Epithelial cell of prostate (primary cell): ENCODE data around the gene GABPB1.

Experiments used
- DNase-seq: peaks from one replicate; pipeline ENCODE4 v3.0.0-alpha.2; 2011; ENCODE audit warnings: low read depth, low spot score
- H3K27ac ChIP-seq: fragments of 450-650 bp; 2 replicates; pipeline ENCODE4 v1.5.1; 2017; ENCODE audit warnings: mild to moderate bottlenecking

The GABPB1 gene

DNA sequence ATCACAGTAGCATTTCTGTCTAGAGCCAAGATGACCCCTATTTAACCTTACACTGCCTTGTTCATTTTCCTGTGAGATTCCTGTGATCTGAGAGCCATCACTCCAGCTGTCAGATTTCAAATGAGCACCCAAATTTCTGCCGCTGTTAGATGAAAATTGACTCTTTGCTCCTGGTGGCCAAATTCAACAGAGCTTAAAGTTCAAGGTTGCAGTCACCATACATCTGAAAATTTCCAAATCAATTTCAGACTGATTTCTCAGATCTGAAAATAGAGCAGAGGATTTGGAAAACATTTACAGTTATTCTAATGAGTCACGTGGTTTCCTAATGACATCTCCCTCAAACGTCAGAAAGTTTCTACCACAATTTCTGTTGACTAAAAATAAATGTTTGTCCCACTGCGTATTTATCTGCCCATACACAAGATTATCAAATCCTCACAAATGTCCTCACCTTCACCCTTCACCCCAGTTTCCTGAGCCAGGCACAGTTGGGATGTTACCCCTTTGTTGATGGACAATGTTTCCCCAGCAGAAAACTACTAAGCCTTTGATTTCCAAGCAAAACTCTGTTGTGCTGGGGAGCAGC lies 105.9 kb downstream of the GABPB1 start:
- DNase-seq = no peak
- H3K27ac ChIP-seq = no peak overlapping the region

DNA sequence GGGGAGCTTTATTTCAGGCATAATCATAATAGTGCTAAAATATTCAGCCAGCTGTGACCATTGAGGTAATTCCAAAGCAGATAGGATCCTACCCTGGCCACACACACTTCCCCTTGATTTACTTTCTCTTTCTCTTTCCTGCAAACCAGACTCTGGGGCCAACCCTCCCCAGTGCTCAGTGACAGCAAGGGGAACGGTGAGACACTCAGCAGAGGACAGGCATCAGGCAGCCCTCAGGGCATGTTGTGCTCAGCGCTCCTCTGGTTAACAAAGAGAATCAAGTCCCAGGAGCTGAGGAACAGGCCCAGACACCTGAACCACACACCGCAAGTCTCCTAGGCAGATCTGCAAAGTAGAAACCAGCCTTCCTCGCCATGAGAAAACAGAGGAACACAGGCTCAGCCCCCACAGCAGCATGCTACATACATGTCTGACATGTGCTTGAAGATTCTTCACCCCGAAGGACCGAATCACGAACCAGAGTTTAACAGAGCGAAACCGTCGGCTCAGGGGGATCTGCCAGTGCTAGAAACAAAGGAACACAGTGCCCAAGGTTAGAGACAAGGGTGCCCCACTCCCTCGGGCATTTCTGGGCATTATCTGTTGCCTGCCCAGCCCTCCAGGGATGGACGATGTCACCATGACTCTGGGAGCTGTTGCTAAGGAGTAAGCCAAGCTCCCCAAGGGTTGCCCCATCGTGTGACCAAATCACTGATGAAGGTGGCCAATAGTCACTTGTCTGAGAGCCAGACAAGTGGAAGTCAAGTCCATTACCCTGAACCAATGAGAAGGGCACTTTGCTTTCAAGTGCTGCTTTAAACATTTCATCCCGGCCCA lies 107.0 kb downstream of the GABPB1 start:
- DNase-seq = peak; percentile 50
- no peak overlapping the region for H3K27ac ChIP-seq

GRCh38 chr15:50246631-50247030 lies 108.4 kb downstream of the GABPB1 start:
- no peak for DNase-seq

GRCh38 chr15:50244959-50245624 lies 109.9 kb downstream of the GABPB1 start:
- no peak overlapping the region for H3K27ac ChIP-seq
- no peak for DNase-seq

More at GRCh38 chr15:50246631-50247030, 108.4 kb downstream of the GABPB1 start:
- H3K27ac ChIP-seq = no peak overlapping the region

DNA sequence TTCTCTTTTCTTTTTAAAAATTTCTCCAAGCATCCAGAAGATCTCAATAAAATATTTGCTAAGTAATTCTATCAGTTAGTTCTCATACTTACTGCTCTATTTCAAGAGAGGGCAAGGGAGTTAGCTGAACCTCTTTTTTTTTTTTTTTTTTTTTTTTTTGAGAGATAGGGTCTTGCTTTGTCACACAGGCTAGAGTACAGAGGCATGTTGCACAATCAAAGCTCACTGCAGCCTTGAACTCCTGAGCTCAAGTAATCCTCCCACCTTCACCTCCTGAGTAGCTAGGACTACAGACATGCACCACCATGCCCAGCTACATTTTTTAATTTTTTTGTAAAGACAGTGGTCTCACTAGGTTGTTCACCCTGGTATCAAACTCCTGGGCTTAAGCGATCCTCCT lies 110.8 kb downstream of the GABPB1 start:
- DNase-seq = no peak
- no peak overlapping the region for H3K27ac ChIP-seq

- peak; percentile 55 for DNase-seq
- no peak overlapping the region for H3K27ac ChIP-seq
Observed at GRCh38 chr15:50241684-50242450, 113.1 kb downstream of the GABPB1 start.

- DNase-seq = no peak
- H3K27ac ChIP-seq = no peak overlapping the region
Observed at GRCh38 chr15:50238255-50238654, 116.7 kb downstream of the GABPB1 start.

GRCh38 chr15:50236433-50236832 lies 118.6 kb downstream of the GABPB1 start:
- no peak overlapping the region for H3K27ac ChIP-seq
- DNase-seq = no peak

DNA sequence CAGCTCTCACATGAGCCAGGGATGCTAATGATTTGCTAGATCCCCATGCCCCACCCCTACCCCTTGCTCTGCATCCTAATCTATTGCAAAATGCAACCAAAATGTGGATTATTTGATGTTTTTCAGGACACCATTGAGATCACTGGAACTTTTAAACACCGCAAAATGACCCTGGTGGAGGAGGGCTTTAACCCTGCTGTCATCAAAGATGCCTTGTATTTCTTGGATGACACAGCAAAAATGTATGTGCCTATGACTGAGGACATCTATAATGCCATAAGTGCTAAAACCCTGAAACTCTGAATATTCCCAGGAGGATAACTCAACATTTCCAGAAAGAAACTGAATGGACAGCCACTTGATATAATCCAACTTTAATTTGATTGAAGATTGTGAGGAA lies 119.2 kb downstream of the GABPB1 start:
- no peak for DNase-seq
- no peak overlapping the region for H3K27ac ChIP-seq

DNA sequence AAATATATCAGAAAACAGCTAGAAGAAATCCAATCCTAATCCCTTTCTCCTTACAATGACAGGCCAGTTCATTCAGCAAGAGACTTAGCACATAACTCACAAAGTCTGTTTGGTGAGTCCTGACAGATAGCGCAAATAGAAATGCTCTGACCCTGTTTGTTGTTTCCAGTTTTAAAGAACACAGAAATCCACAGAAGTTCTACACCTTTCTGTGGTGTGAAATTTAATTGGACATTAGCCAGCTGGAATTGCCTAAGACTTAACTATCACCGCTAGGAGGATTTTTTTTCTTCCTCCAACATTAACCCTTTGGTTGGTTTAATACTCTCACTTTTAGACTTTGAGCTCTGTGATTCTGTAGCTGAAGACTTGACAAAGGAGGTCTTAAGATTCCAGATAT lies 120.2 kb downstream of the GABPB1 start:
- H3K27ac ChIP-seq = no peak overlapping the region
- no peak for DNase-seq

GRCh38 chr15:50233192-50233736 lies 121.7 kb downstream of the GABPB1 start:
- no peak overlapping the region for H3K27ac ChIP-seq

GRCh38 chr15:50232791-50233190 lies 122.2 kb downstream of the GABPB1 start:
- no peak overlapping the region for H3K27ac ChIP-seq
- no peak for DNase-seq

More at GRCh38 chr15:50233192-50233736, 121.7 kb downstream of the GABPB1 start:
- no peak for DNase-seq

DNA sequence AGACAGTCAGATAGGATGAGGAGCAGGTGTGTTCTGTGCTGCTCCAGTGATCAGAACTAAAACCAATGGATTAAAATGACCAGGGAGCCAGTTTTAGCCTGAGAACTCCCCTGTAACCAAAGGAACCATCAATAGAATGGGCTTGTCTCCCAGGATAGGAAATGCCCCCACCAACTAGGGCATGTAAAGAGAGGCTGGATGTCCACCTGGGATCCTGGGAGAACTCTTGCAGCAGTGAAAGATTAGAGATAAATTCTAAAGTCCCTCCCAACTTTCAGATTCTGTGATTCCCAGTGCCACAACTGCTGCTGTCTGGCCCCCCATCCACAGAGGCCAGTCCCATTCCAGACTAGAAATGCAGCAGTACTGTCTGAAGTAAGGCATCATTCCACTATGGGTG lies 123.2 kb downstream of the GABPB1 start:
- no peak for DNase-seq
- no peak overlapping the region for H3K27ac ChIP-seq

DNA sequence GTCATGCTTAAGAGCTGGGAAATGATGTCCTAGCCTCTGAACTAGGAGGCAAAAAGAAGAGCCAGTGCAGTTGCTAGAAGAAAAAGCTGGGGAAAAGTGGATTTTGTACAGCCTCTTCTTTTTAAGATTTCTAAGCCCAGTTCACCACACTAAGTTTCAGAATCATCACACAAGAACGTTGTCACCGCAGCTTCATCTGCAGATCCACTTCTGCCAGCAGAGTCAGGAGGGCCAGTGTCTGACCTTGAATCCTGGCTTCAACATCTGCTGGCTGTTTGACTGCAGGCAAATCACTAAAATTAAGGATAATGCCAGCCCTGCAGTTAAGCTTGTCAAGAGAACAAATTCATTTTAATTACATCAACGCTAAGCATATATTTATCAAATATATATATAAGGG lies 125.7 kb downstream of the GABPB1 start:
- DNase-seq = no peak
- no peak overlapping the region for H3K27ac ChIP-seq

DNA sequence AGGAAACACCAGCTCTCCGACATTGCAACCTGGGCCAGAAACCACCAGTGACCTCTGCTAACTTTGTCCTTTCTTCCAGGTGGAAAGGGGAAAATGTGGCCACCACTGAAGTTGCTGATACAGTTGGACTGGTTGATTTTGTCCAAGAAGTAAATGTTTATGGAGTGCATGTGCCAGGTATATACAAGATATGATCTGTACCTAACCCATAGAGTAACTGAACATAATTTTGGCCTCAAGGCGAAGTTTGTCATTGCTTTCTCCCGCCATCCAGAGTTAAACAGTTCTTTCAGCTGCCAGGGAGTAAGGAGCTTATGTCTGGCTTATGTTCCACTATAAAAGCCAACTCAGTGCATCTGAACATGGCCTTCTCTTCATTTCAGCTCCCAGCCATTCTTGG lies 126.1 kb downstream of the GABPB1 start:
- DNase-seq = no peak
- no peak overlapping the region for H3K27ac ChIP-seq

DNA sequence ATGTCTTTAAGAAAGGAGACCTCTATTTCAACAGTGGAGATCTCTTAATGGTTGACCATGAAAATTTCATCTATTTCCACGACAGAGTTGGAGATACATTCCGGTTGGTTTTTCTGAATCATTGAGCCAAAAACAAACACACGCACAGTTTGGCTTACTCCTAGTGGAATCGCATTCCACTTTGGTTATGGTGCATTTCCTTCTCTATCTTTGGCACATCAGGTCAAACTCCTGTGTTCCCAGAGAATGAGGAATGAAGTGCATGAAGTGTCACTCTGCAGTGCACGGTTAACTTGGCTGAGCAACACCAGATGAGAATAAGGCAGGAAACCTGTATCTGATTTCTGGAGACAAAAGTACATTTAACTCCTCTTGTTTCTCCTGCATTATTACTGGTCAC lies 127.9 kb downstream of the GABPB1 start:
- no peak for DNase-seq

DNA sequence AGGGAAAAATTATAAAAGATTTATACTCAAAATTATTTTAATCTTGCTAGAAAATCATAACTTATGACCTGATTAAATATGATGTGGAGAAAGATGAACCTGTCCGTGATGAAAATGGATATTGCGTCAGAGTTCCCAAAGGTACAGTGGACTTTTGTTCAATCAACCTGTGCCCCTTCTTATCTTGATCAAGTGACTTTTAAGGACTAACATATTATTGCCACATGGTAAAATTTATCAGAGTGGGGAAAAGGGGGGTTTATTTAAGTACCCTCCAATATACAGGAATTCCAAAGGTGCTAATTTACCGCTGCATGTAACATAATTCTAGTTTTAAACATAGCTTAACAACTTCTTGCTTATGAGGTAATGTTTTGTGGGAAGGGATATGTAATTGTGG lies 129.1 kb downstream of the GABPB1 start:
- no peak overlapping the region for H3K27ac ChIP-seq
- no peak for DNase-seq

More for the DNA sequence above, 127.9 kb downstream of the GABPB1 start:
- no peak overlapping the region for H3K27ac ChIP-seq
